Panc1 (cell line): ENCODE results near the gene RUVBL1.

Source experiments
- REST ChIP-seq, 2 experiments: IDR thresholded peaks; 2 replicates each; pipeline ENCODE4 v1.6.1; 2011 to 2012; ENCODE audit warnings: low read depth in 2 of 2, control low read depth in 1 of 2, low read length in 1 of 2, mild to moderate bottlenecking in 1 of 2, moderate library complexity in 1 of 2; ENCODE audit not compliant: insufficient read depth in 1 of 2
- TF ChIP-seq, protein P1 (sequence below): fragments of 450-650 bp; IDR thresholded peaks from 2 replicates; pipeline ENCODE4 v1.5.1; 2017; ENCODE audit warnings: mild to moderate bottlenecking

DNA sequence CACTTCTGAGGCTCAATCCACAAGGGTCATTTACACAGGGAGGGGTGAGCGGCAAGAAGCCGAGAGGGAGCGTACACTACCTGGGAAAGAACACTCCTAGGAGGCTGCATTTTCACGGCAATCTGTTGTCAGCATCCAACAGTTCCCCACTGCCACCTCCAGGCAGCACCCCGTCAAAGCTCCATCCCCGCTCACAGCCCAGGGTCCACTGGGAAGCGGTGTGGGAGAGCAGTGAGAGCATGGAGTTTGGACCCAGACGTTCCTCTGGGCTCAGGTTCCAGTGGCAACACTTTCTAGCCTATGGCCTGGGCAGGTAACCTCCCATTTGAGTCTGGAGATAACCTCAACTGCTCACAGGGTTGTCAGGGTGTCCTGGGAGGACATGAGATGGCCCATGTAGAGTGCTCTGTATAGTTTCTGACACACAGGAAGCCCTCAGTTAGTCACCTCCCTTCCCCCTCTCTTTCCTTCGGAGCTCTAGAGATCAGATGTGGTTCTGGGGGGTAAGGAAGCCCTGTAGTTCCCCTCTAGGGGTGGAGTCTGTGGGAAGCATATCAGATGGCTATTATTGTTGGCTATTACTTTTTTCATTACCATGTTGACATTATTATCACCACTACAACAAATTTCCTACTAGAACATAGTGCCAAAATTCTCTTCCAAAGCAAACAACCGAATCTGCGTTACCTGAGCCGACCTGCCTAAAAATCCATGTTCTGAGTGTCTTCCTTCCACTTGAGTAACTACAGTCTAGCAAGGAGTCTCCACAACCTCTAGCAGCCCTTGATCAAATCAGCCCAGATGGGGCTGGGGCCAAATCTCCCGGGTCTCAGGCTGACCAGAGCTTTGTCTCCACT lies 29.1 kb downstream of the RUVBL1 start:
- TF ChIP-seq REST (IDR thresholded peaks at IDR 0.05; ENCODE audit: insufficient read depth in 1 of 2, low read depth in 2 of 2, low read length in 1 of 2), result no peak
- TF ChIP-seq, protein P1, sequence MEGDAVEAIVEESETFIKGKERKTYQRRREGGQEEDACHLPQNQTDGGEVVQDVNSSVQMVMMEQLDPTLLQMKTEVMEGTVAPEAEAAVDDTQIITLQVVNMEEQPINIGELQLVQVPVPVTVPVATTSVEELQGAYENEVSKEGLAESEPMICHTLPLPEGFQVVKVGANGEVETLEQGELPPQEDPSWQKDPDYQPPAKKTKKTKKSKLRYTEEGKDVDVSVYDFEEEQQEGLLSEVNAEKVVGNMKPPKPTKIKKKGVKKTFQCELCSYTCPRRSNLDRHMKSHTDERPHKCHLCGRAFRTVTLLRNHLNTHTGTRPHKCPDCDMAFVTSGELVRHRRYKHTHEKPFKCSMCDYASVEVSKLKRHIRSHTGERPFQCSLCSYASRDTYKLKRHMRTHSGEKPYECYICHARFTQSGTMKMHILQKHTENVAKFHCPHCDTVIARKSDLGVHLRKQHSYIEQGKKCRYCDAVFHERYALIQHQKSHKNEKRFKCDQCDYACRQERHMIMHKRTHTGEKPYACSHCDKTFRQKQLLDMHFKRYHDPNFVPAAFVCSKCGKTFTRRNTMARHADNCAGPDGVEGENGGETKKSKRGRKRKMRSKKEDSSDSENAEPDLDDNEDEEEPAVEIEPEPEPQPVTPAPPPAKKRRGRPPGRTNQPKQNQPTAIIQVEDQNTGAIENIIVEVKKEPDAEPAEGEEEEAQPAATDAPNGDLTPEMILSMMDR, result no peak
